Brain microvascular endothelial cell (primary cell): ENCODE data around the gene PTMS.

Source experiments
- DNase-seq: peaks from one replicate; pipeline ENCODE4 v3.0.0-alpha.2; 2020
- H3K27ac ChIP-seq: fragments of 250-450 bp; sonication (Bioruptor Pico); 2 replicates; pipeline ENCODE4 v1.5.1; 2020; ENCODE audit warnings: mild to moderate bottlenecking, moderate library complexity
- H3K27me3 ChIP-seq: fragments of 250-450 bp; sonication (Bioruptor Pico); replicated peaks from 2 replicates; pipeline ENCODE4 v1.5.1; 2020; ENCODE audit warnings: mild to moderate bottlenecking
- H3K36me3 ChIP-seq: fragments of 250-450 bp; sonication (Bioruptor Pico); replicated peaks from 2 replicates; pipeline ENCODE4 v1.5.1; 2020; ENCODE audit warnings: mild to moderate bottlenecking
- H3K4me3 ChIP-seq: 2 replicates; pipeline ENCODE4 v1.5.1; 2011; ENCODE audit warnings: low read depth, mild to moderate bottlenecking, control low read depth, low read length, moderate library complexity
- in situ Hi-C: cut with HindIII; loops from 2 replicates; pipeline ENCODE4 v1.10.0; 2017; ENCODE audit warnings: low sequenced_read_pairs, low pct_ligation_motif_present
- TF ChIP-seq, protein P1 (sequence below): IDR thresholded peaks from 2 replicates; pipeline ENCODE4 v1.5.1; 2011; ENCODE audit warnings: low read depth, mild to moderate bottlenecking, moderate library complexity, low read length, control low read depth, inconsistent platforms; ENCODE audit errors: missing control alignments

The PTMS gene

GRCh38 chr12:6786416-6787094, 20.4 kb downstream of the PTMS start:
- in situ Hi-C loops: no loop called here
- TF ChIP-seq, protein P1, sequence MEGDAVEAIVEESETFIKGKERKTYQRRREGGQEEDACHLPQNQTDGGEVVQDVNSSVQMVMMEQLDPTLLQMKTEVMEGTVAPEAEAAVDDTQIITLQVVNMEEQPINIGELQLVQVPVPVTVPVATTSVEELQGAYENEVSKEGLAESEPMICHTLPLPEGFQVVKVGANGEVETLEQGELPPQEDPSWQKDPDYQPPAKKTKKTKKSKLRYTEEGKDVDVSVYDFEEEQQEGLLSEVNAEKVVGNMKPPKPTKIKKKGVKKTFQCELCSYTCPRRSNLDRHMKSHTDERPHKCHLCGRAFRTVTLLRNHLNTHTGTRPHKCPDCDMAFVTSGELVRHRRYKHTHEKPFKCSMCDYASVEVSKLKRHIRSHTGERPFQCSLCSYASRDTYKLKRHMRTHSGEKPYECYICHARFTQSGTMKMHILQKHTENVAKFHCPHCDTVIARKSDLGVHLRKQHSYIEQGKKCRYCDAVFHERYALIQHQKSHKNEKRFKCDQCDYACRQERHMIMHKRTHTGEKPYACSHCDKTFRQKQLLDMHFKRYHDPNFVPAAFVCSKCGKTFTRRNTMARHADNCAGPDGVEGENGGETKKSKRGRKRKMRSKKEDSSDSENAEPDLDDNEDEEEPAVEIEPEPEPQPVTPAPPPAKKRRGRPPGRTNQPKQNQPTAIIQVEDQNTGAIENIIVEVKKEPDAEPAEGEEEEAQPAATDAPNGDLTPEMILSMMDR: no peak
- no peak overlapping the region for H3K27ac ChIP-seq
- no peaks in the 10 kb centered on the region for H3K36me3 ChIP-seq
- H3K4me3 ChIP-seq: no peak overlapping the region
- no peaks in the 10 kb centered on the region for H3K27me3 ChIP-seq
- no peak for DNase-seq

DNA sequence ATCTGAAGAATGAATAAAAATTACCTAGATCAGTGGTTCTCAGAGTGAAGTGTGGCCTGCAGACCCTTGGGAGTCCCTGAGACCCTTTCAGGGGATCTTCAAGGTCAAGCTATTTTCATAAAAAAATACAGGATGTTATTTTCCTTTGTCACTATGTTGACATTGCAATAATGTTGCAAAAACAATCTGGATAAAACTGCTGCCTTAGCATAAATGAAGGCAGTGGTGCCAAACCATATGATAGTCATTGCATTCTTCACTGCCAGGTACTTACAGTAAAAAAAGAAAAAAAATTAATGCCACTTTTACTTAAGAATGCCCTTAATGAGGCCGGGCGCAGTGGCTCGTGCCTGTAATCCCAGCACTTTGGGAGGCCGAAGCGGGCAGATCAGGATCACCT, 21.1 kb downstream of the PTMS start:
- H3K27me3 ChIP-seq: no peaks in the 10 kb centered on the region
- DNase-seq: no peak
- in situ Hi-C loops: no loop called here
- H3K4me3 ChIP-seq: no peak overlapping the region
- TF ChIP-seq, protein P1: no peak
- no peaks in the 10 kb centered on the region for H3K36me3 ChIP-seq
- no peak overlapping the region for H3K27ac ChIP-seq

DNA sequence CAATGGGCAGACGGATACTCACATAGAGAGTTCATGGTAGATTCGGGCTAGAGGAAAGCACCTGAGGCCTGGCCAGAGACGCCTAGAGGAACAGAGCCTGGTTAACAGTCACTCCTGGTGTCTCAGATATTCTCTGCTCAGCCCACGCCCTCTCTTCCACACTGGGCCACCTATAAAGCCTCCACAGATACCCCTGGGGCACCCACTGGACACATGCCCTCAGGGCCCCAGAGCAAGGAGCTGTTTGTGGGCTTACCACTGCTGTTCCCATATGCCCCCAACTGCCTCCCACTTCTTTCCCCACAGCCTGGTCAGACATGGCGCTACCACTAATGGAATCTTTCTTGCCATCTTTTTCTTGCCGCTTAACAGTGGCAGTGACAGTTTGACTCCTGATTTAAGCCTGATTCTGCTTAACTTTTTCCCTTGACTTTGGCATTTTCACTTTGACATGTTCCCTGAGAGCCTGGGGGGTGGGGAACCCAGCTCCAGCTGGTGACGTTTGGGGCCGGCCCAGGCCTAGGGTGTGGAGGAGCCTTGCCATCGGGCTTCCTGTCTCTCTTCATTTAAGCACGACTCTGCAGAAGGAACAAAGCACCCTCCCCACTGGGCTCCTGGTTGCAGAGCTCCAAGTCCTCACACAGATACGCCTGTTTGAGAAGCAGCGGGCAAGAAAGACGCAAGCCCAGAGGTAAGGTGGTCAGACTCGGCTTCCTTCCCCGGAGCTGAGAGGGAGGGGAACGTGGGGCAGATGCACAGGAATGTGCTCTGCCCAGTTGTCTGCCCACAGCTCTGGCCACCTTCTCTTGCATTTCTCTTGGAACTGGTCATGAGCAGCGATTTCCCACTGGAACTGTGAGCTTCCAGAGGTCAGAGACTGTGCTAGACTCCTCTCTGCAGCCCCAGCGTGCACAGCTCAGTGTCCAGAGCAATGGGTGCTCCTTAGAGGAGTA, 23.1 kb downstream of the PTMS start, which contains the start of gene CD4:
Gene CD4, plus strand, starts transcription at position 557 of the 953 bp plus-strand sequence. CDS start 10,611 bp downstream, outside the sequence.
- H3K27ac ChIP-seq: no peak within 1 kb of the TSS
- in situ Hi-C loops: no loop called here

GRCh38 chr12:6790496-6791150, 24.5 kb downstream of the PTMS start:
- no peaks in the 10 kb centered on the region for H3K36me3 ChIP-seq
- no peak for DNase-seq
- H3K4me3 ChIP-seq: no peak overlapping the region
- H3K27ac ChIP-seq: no peak overlapping the region
- TF ChIP-seq, protein P1: no peak
- no peaks in the 10 kb centered on the region for H3K27me3 ChIP-seq
- in situ Hi-C loops: no loop called here

More for the DNA sequence above, 23.1 kb downstream of the PTMS start, which contains the start of gene CD4:
- TF ChIP-seq, protein P1: no peak
- H3K36me3 ChIP-seq: no peaks in the 10 kb centered on the region
- DNase-seq: no peak
- no peak within 1 kb of the TSS for H3K4me3 ChIP-seq
- no peaks in the 10 kb centered on the region for H3K27me3 ChIP-seq

DNA sequence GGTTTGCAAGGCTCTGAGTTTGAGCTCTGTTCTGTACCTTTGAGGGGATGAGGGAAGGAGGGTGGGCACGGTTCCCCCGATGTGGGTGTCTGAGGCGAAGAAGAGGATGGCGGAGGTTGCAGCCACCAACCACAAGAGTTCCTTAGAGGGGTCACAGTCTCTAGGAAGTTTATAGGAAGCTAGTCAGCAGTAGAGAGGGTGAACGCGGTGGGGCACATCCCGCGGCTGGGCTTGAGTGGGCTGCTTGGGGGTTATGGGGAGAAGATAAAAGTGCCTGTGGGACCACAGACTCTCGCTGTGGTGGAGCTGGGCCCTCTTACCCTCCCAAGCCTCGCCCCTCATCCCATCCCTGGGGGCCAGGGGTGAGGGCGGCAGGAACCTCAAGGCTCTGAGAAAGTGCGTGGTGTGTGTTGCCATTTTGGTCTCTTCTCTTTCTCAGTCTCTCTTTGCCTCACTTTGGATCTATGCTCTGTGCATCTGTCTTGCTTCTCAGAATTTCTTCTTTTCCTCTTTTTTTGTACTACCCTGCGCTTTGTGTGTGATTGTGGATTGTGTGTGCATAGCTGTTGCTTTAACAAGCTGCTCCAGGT, 25.9 kb downstream of the PTMS start:
- H3K36me3 ChIP-seq: no peaks in the 10 kb centered on the region
- TF ChIP-seq, protein P1: no peak
- no peak for DNase-seq
- no peak overlapping the region for H3K27ac ChIP-seq
- in situ Hi-C loops: no loop called here
- H3K27me3 ChIP-seq: no peaks in the 10 kb centered on the region
- no peak overlapping the region for H3K4me3 ChIP-seq
